A673 (cell line): ENCODE results near the gene CAMK1D. TPM values are rescaled to one million over a fixed set of nuclear protein-coding genes. Genes with fewer than 3 reads are reported as not detected.

Experiments
- BruUV-seq: library from RNA; stranded (reverse); fragments of 400-500 nt; replicated peaks from 2 replicates; lab custom pipeline; 2021; lab: Mats Ljungman, UMichigan
- CTCF ChIA-PET: fragments of 300-600 bp; sonication (Branson Sonifier 250); formaldehyde crosslinking; loops from one replicate; lab custom pipeline; 2022; ENCODE audit warnings: antibody characterized with exemption; lab: Charles Lee
- POLR2A ChIA-PET: fragments of 300-600 bp; sonication (Branson Sonifier 250); formaldehyde crosslinking; loops from one replicate; lab custom pipeline; 2022; ENCODE audit warnings: antibody characterized with exemption; ENCODE audit not compliant: low non-redundant PET; lab: Charles Lee
- DNase-seq: peaks from one replicate; pipeline ENCODE4 v3.0.0-alpha.2; 2015; ENCODE audit warnings: low spot score
- H3K27ac ChIP-seq: fragments of 200-600 bp; sonication (generic); 2 replicates; pipeline ENCODE4 v1.5.1; 2016; ENCODE audit warnings: mixed run types, low read depth, mild to moderate bottlenecking, mixed read lengths, antibody characterized with exemption, low read length; ENCODE audit not compliant: poor library complexity, severe bottlenecking
- H3K27me3 ChIP-seq: fragments of 200-600 bp; sonication (generic); replicated peaks from 2 replicates; pipeline ENCODE4 v1.6.1; 2017; ENCODE audit warnings: mixed run types, low read depth, mild to moderate bottlenecking, mixed read lengths, antibody characterized with exemption, low read length; ENCODE audit not compliant: insufficient read depth, poor library complexity
- H3K36me3 ChIP-seq: fragments of 200-600 bp; sonication (generic); 2 replicates; pipeline ENCODE4 v1.6.1; 2016; ENCODE audit warnings: mixed run types, mild to moderate bottlenecking, mixed read lengths, antibody characterized with exemption, low read length; ENCODE audit not compliant: insufficient read depth, poor library complexity, severe bottlenecking
- H3K4me1 ChIP-seq: fragments of 200-600 bp; sonication (generic); 2 replicates; pipeline ENCODE4 v1.6.1; 2017; ENCODE audit warnings: mixed run types, mild to moderate bottlenecking, mixed read lengths, antibody characterized with exemption, low read length; ENCODE audit not compliant: insufficient read depth, poor library complexity, severe bottlenecking
- H3K4me3 ChIP-seq: fragments of 200-600 bp; sonication (generic); 2 replicates; pipeline ENCODE4 v1.5.1; 2016; ENCODE audit warnings: low read depth, mixed run types, mild to moderate bottlenecking, mixed read lengths, low read length; ENCODE audit not compliant: poor library complexity, severe bottlenecking
- H3K9me3 ChIP-seq: fragments of 200-600 bp; sonication (generic); 2 replicates; pipeline ENCODE4 v1.6.1; 2016; ENCODE audit warnings: mixed run types, low read depth, mild to moderate bottlenecking, mixed read lengths, antibody characterized with exemption, low read length; ENCODE audit not compliant: poor library complexity, severe bottlenecking
- CTCF ChIP-seq: fragments of 300-800, 200-600 bp; sonication (generic); conservative IDR thresholded peaks from 2 replicates; pipeline ENCODE4 v1.5.1; 2017; ENCODE audit warnings: low read depth, mild to moderate bottlenecking, antibody characterized with exemption, low read length, moderate library complexity, mixed read lengths
- EZH2 ChIP-seq: fragments of 200-600 bp; sonication (generic); IDR thresholded peaks from 2 replicates; pipeline ENCODE4 v1.6.1; 2017; ENCODE audit warnings: borderline replicate concordance, low read depth, mild to moderate bottlenecking, mixed read lengths, antibody characterized with exemption, low read length; ENCODE audit not compliant: poor library complexity, severe bottlenecking
- intact Hi-C: fragments of 100-400 bp; cut with micrococcal nuclease; formaldehyde crosslinking; loops from one replicate; pipeline ENCODE4 v1.10.0; 2022; ENCODE audit not compliant: unreplicated experiment
- total RNA-seq: library from RNA; stranded (reverse); gene quantifications from 2 replicates; pipeline ENCODE4 v1.2.3, GENCODE V29; 2021

Gene CAMK1D
- total RNA-seq, 1 experiment from 2014 or later = 23.7 TPM

DNA sequence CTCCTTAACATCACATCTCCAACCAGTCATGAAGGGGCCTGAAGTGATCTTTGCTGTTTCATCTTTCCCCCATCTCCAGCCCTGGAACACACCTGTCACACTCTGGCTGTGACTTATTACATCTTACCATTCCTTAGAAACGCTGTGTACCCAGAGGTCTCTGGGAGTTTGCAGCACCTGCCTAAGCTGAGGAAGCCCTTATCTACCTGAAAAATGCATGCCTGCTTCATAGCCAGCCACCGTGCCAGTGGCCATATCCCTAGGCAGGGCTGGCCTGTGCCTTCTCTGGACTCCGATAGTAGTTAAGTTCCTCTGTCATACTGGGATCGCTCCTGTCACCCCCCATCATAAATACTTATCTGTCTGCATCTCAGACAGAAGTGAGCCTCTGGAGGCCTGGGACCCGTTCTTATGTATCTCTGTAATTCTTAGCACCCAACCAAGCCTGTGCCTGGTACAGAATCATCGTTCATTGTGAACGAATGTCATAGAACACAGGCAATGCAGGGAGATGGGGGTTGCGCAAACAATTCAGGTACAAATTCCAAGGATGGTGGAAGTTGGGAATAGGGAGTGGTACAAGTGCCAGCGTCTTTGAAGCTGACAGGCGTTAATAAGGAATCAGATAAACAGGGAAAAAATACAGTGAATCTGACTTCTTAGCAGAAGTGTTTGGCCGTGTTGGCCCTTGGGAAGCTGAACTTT, 254.6 kb downstream of the CAMK1D start:
- no peak for TF ChIP-seq CTCF
- no peak for TF ChIP-seq EZH2
- no peak for DNase-seq
- no peaks in the 10 kb centered on the region for H3K27me3 ChIP-seq
- intact Hi-C loops = no loop called here
- no TSS peak for BruUV-seq
- ChIA-PET POLR2A (no interaction called here), CTCF (interaction anchor here (0.6 kb wide), 1 partner anchor 339 kb away, joined by 3 read pairs; no protein-coding TSS in a partner anchor)
- H3K4me1 ChIP-seq = no peaks in the 10 kb centered on the region
- no peaks in the 10 kb centered on the region for H3K36me3 ChIP-seq
- no peaks in the 10 kb centered on the region for H3K9me3 ChIP-seq
- H3K4me3 ChIP-seq = no peak overlapping the region
- no peak overlapping the region for H3K27ac ChIP-seq

GRCh38 chr10:12605580-12606405, 256.4 kb downstream of the CAMK1D start:
- no TSS peak for BruUV-seq
- TF ChIP-seq EZH2 (no peak), CTCF (no peak)
- Histone ChIP-seq H3K27ac (no peak overlapping the region), H3K9me3 (no peaks in the 10 kb centered on the region), H3K36me3 (no peaks in the 10 kb centered on the region), H3K4me3 (no peak overlapping the region), H3K4me1 (no peaks in the 10 kb centered on the region), H3K27me3 (no peaks in the 10 kb centered on the region)
- ChIA-PET CTCF (no interaction called here), POLR2A (no interaction called here)
- DNase-seq = no peak
- intact Hi-C loops = no loop called here

DNA sequence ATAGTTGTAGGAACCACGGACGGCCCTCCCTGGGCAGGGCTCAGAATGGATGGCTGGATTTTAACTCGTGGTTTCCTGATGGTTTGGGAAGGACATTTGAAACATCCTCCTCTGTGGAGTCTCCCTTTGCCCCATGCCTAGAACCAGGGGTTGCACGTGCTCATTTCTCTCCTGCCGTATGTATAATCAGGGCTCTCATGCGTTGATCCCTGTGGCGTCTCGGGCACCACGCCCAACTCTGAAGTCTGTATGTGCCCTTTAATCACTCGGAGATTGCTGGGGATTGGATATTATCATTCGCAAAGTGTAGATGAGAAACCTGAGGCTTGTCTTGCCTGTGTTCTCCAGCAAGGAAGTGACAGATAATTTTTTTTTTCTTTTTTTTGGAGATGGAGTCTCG, 257.1 kb downstream of the CAMK1D start:
- H3K9me3 ChIP-seq = no peaks in the 10 kb centered on the region
- H3K27ac ChIP-seq = no peak overlapping the region
- TF ChIP-seq EZH2 (no peak), CTCF (no peak)
- intact Hi-C loops = no loop called here
- ChIA-PET CTCF (no interaction called here), POLR2A (no interaction called here)
- no TSS peak for BruUV-seq
- H3K4me3 ChIP-seq = no peak overlapping the region
- no peaks in the 10 kb centered on the region for H3K36me3 ChIP-seq
- DNase-seq = no peak
- H3K27me3 ChIP-seq = no peaks in the 10 kb centered on the region
- no peaks in the 10 kb centered on the region for H3K4me1 ChIP-seq
